GM23338 (cell line): Measurements from ENCODE around the gene TVP23A.

Experiments used
- CTCF ChIP-seq, 2 experiments: fragments of 200-600 bp in 1 of 2; sonication (generic) in 1 of 2; conservative IDR thresholded peaks; 2 replicates each; pipeline versions ENCODE4 v1.5.1 to v1.6.1; 2016 to 2017; ENCODE audit warnings: antibody characterized with exemption in 2 of 2, low read depth in 2 of 2, mild to moderate bottlenecking in 2 of 2, moderate library complexity in 1 of 2
- POLR2AphosphoS5 ChIP-seq: IDR thresholded peaks from 2 replicates; pipeline ENCODE4 v1.6.1; 2016; ENCODE audit warnings: antibody characterized with exemption, low read depth

- TF ChIP-seq CTCF (conservative IDR thresholded peaks at IDR 0.05; ENCODE audit: low read depth in 2 of 2) (no peak), POLR2AphosphoS5 (no peak)
These were observed 57.2 kb downstream of the TVP23A start for GRCh38 chr16:10761373-10761772.
